Measurements from ENCODE around the gene ZBTB44.
"Not testable (repeated sequence)": the region's sequence is repeated elsewhere in the genome, so short reads cannot be mapped to it uniquely, and the experiment has no call there.

The ZBTB44 gene

GRCh38 chr11:130314750-130315285, at the start of gene ZBTB44:
Gene ZBTB44, minus strand, starts transcription at chr11:130314917. Its CDS starts 53,044 bp downstream, at chr11:130261873.
- TF ChIP-seq ZNF274 (IDR thresholded peaks at IDR 0.05; ENCODE audit: low read depth, low read length), result no peak
- H3K4me3 ChIP-seq (ENCODE audit: low read length), result peak within 1 kb of the TSS; percentile 79

- H3K4me3 ChIP-seq (ENCODE audit: low read length), result no peak overlapping the region
- no peak for TF ChIP-seq ZNF274 (IDR thresholded peaks at IDR 0.05; ENCODE audit: low read depth, low read length)
Observed at GRCh38 chr11:130359419-130359818, 44.7 kb upstream of the ZBTB44 start.

- no peak for TF ChIP-seq ZNF274 (IDR thresholded peaks at IDR 0.05; ENCODE audit: low read depth, low read length)
- H3K4me3 ChIP-seq (ENCODE audit: low read length), result no peak overlapping the region
Observed at GRCh38 chr11:130358398-130358797, 43.7 kb upstream of the ZBTB44 start.

GRCh38 chr11:130347261-130347660, 32.5 kb upstream of the ZBTB44 start:
- no peak for TF ChIP-seq ZNF274 (IDR thresholded peaks at IDR 0.05; ENCODE audit: low read depth, low read length)
- no peak overlapping the region for H3K4me3 ChIP-seq (ENCODE audit: low read length)

GRCh38 chr11:130344841-130345240, 30.1 kb upstream of the ZBTB44 start:
- H3K4me3 ChIP-seq (ENCODE audit: low read length), result no peak overlapping the region
- no peak for TF ChIP-seq ZNF274 (IDR thresholded peaks at IDR 0.05; ENCODE audit: low read depth, low read length)

GRCh38 chr11:130340671-130341319, 26.1 kb upstream of the ZBTB44 start:
- no peak for TF ChIP-seq ZNF274 (IDR thresholded peaks at IDR 0.05; ENCODE audit: low read depth, low read length)
- H3K4me3 ChIP-seq (ENCODE audit: low read length), result no peak overlapping the region

GRCh38 chr11:130338667-130339066, 23.9 kb upstream of the ZBTB44 start:
- TF ChIP-seq ZNF274 (IDR thresholded peaks at IDR 0.05; ENCODE audit: low read depth, low read length), result no peak

GRCh38 chr11:130337281-130338089, 22.8 kb upstream of the ZBTB44 start:
- no peak for TF ChIP-seq ZNF274 (IDR thresholded peaks at IDR 0.05; ENCODE audit: low read depth, low read length)
- H3K4me3 ChIP-seq (ENCODE audit: low read length), result no peak overlapping the region

More at GRCh38 chr11:130338667-130339066, 23.9 kb upstream of the ZBTB44 start:
- H3K4me3 ChIP-seq (ENCODE audit: low read length), result no peak overlapping the region

- not testable (repeated sequence) for H3K4me3 ChIP-seq (ENCODE audit: low read length)
Observed at GRCh38 chr11:130331397-130331796, 16.7 kb upstream of the ZBTB44 start.

- H3K4me3 ChIP-seq (ENCODE audit: low read length), result no peak overlapping the region
- no peak for TF ChIP-seq ZNF274 (IDR thresholded peaks at IDR 0.05; ENCODE audit: low read depth, low read length)
Observed at GRCh38 chr11:130330101-130330684, 15.5 kb upstream of the ZBTB44 start.

GRCh38 chr11:130328420-130328819, 13.7 kb upstream of the ZBTB44 start:
- TF ChIP-seq ZNF274 (IDR thresholded peaks at IDR 0.05; ENCODE audit: low read depth, low read length), result no peak
- H3K4me3 ChIP-seq (ENCODE audit: low read length), result no peak overlapping the region

GRCh38 chr11:130327716-130328115, 13.0 kb upstream of the ZBTB44 start:
- no peak overlapping the region for H3K4me3 ChIP-seq (ENCODE audit: low read length)

GRCh38 chr11:130325691-130326090, 11.0 kb upstream of the ZBTB44 start:
- H3K4me3 ChIP-seq (ENCODE audit: low read length), result no peak overlapping the region
- no peak for TF ChIP-seq ZNF274 (IDR thresholded peaks at IDR 0.05; ENCODE audit: low read depth, low read length)

More at GRCh38 chr11:130327716-130328115, 13.0 kb upstream of the ZBTB44 start:
- no peak for TF ChIP-seq ZNF274 (IDR thresholded peaks at IDR 0.05; ENCODE audit: low read depth, low read length)

Data from GM08714 (cell line).